ENCODE data around the gene MPPE1. TPM values are rescaled to one million over a fixed set of nuclear protein-coding genes. Genes with fewer than 3 reads are reported as not detected.

The MPPE1 gene
- total RNA-seq, 4 donors from 2014 or later: 13.6 to 40.9 (median 29.5) TPM

- no peaks in the 10 kb centered on the region for H3K27me3 ChIP-seq
- no peak overlapping the region for H3K27ac ChIP-seq
- H3K9me3 ChIP-seq: no peaks in the 10 kb centered on the region
- no peak for DNase-seq
- no peaks in the 10 kb centered on the region for H3K36me3 ChIP-seq
- intact Hi-C loops (cut with DNase I; ENCODE audit: low total_unique reads): no loop called here
- H3K4me3 ChIP-seq: no peak overlapping the region
- TF ChIP-seq CTCF (IDR thresholded peaks at IDR 0.05): no peak
- no peak for TF ChIP-seq POLR2A (IDR thresholded peaks at IDR 0.05)
- no peaks in the 10 kb centered on the region for H3K4me1 ChIP-seq
These were observed 32.8 kb upstream of the MPPE1 start for GRCh38 chr18:11940956-11941355.

DNA sequence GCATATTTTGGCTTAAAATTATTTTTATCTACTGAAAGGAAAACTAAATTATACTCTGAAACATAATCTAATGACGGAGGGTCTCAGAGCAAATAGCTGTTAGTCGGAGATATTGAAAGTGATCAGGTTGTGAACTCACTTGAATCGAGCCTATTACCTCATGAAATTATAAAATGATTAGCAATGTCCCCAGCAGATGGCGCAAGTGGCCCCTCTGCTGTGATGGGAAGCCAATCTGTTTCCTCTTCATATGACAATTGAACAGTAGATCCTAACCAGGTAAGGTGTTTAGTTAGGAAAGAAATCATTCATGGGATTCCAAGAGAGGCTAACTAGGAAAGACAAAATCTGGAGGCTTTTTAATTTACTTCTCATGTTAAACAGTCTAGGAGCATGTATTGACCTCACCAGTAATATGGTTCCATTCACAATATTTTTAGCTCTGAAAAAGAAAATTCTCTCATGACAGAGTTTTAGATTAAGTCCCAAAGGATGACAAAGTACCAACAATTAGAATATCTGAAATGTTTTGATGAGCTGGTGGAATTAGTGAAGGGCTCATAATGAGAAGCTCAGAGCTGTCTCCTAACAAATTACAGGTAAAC, 29.9 kb upstream of the MPPE1 start:
- Histone ChIP-seq H3K4me1 (no peaks in the 10 kb centered on the region), H3K27me3 (no peaks in the 10 kb centered on the region), H3K36me3 (no peaks in the 10 kb centered on the region), H3K4me3 (no peak overlapping the region), H3K27ac (no peak overlapping the region), H3K9me3 (no peaks in the 10 kb centered on the region)
- TF ChIP-seq CTCF (IDR thresholded peaks at IDR 0.05) (peak; percentile 84 to 87 (median 86)), POLR2A (IDR thresholded peaks at IDR 0.05) (no peak)
- intact Hi-C loops (cut with DNase I; ENCODE audit: low total_unique reads): loop anchor here (1.0 to 5.0 kb wide), 2 partner anchors 57 to 99 kb away; no protein-coding TSS in a partner anchor
- DNase-seq: peak; percentile 73 to 78

GRCh38 chr18:11932393-11932792, 24.3 kb upstream of the MPPE1 start:
- Histone ChIP-seq H3K27me3 (no peaks in the 10 kb centered on the region), H3K4me1 (no peaks in the 10 kb centered on the region)
- intact Hi-C loops (cut with DNase I; ENCODE audit: low total_unique reads): no loop called here

DNA sequence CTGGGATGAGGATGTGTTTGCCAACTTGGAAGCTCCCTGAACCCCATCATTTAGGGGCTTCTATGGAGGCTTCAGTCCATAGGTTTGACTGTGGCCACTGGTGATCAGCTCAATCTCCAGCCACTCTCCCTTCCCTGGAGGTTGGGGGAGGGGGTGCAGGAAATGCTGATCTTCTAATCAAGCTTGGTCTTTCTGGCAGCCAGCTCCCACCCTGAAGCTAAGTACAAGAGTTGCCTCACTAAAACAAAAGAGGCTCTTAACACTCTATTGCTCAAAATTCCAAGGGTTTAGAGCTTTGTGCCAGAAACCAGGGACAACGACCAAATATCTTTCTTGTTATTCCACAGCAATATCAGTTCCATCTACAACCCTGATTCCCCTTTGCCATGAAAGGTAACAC, 19.4 kb upstream of the MPPE1 start:
- TF ChIP-seq POLR2A (IDR thresholded peaks at IDR 0.05) (no peak), CTCF (IDR thresholded peaks at IDR 0.05) (no peak)
- no peak for DNase-seq
- Histone ChIP-seq H3K27ac (no peak overlapping the region), H3K4me3 (no peak overlapping the region), H3K4me1 (no peaks in the 10 kb centered on the region), H3K9me3 (no peaks in the 10 kb centered on the region), H3K36me3 (no peaks in the 10 kb centered on the region), H3K27me3 (no peaks in the 10 kb centered on the region)
- intact Hi-C loops (cut with DNase I; ENCODE audit: low total_unique reads): no loop called here

More at GRCh38 chr18:11932393-11932792, 24.3 kb upstream of the MPPE1 start:
- H3K27ac ChIP-seq: no peak overlapping the region
- no peaks in the 10 kb centered on the region for H3K36me3 ChIP-seq
- no peak for DNase-seq
- H3K9me3 ChIP-seq: no peaks in the 10 kb centered on the region
- TF ChIP-seq CTCF (IDR thresholded peaks at IDR 0.05) (no peak), POLR2A (IDR thresholded peaks at IDR 0.05) (no peak)
- no peak overlapping the region for H3K4me3 ChIP-seq

DNA sequence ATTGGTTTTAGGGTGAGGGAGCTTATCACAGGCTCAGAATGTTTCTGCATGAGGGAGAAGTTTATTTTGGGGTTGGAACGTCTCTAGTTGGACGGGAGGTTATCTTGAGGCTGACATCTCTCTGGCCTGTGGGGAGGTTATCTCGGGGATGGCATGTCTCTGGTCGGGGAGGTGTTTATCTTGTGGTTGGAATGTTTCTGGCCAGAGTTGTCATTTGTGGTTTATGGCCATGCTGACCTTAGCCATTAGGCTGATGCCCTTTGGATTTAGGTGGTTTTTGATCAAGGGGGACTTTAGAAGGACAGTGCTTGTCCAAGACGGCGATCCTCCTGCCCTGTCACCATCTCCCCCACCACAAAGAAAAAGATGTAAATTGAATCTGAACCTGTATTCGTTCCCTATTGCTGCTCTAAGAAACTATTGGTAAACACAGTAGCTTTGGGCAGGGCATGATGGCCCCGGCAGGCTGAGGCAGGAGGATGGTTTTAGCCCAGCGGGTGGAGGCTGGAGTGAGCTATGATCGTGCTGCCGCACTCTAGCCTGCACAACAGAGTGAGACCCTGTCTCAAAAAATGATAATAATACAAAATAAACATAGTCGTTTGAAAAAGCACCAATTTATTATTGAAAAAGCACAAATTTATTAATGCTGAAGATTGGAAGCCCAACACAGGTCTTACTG, 17.8 kb upstream of the MPPE1 start:
- Histone ChIP-seq H3K27me3 (no peaks in the 10 kb centered on the region), H3K4me1 (no peaks in the 10 kb centered on the region), H3K36me3 (no peaks in the 10 kb centered on the region), H3K4me3 (no peak overlapping the region), H3K27ac (no peak overlapping the region), H3K9me3 (no peaks in the 10 kb centered on the region)
- DNase-seq: no peak
- TF ChIP-seq CTCF (IDR thresholded peaks at IDR 0.05) (no peak), POLR2A (IDR thresholded peaks at IDR 0.05) (no peak)
- intact Hi-C loops (cut with DNase I; ENCODE audit: low total_unique reads): no loop called here

Data from uterus (tissue), 4 donors.